IMR-90 (cell line): ENCODE results near the gene ARHGEF6. TPM values are rescaled to one million over a fixed set of nuclear protein-coding genes. Genes with fewer than 3 reads are reported as not detected.

Experiments
- ATAC-seq: fragments of 200-7000 bp; cut with Tn5 transposase; 2 replicates; pipeline ENCODE4 v1.9.1; 2020; ENCODE audit warnings: low read depth, mild to moderate bottlenecking, moderate library complexity
- BruUV-seq: library from RNA; stranded (reverse); fragments of 400-500 nt; replicated peaks from 2 replicates; lab custom pipeline; 2021; lab: Mats Ljungman, UMichigan
- CTCF ChIA-PET: fragments of 300-600 bp; formaldehyde crosslinking; extraction: SDS; loops from one replicate; lab custom pipeline; 2021; ENCODE audit warnings: antibody characterized with exemption; lab: Yijun Ruan, JAX
- POLR2A ChIA-PET: fragments of 300-600 bp; sonication (Branson Sonifier 250); formaldehyde crosslinking; loops from one replicate; lab custom pipeline; 2022; ENCODE audit warnings: antibody characterized with exemption; ENCODE audit not compliant: unreplicated experiment; lab: Charles Lee
- DNase-seq: peaks from one replicate; pipeline ENCODE4 v3.0.0; 2013
- H2AFZ ChIP-seq: replicated peaks from 2 replicates; pipeline ENCODE3; 2013; ENCODE audit warnings: low read length, mild to moderate bottlenecking; ENCODE audit not compliant: poor library complexity
- H2AK5ac ChIP-seq: 2 replicates; pipeline ENCODE4 v1.6.1; 2013; ENCODE audit warnings: low read depth, low read length, inconsistent platforms
- H2AK9ac ChIP-seq: replicated peaks from 2 replicates; pipeline ENCODE3; 2013; ENCODE audit warnings: mild to moderate bottlenecking, low read depth, low read length, moderate library complexity; ENCODE audit not compliant: poor library complexity
- H2BK120ac ChIP-seq: 2 replicates; pipeline ENCODE4 v1.6.1; 2013; ENCODE audit warnings: low read depth, low read length, inconsistent platforms
- H2BK15ac ChIP-seq: 3 replicates; pipeline ENCODE4 v1.6.1; 2013; ENCODE audit warnings: low read depth, low read length, inconsistent platforms
- H2BK20ac ChIP-seq: 2 replicates; pipeline ENCODE4 v1.6.1; 2013; ENCODE audit warnings: low read depth, mild to moderate bottlenecking, inconsistent platforms, low read length, moderate library complexity
- H2BK5ac ChIP-seq: 2 replicates; pipeline ENCODE4 v1.6.1; 2013; ENCODE audit warnings: mild to moderate bottlenecking, low read depth, low read length, inconsistent platforms; ENCODE audit not compliant: poor library complexity, severe bottlenecking
- H3K14ac ChIP-seq: replicated peaks from 2 replicates; pipeline ENCODE4 v1.6.1; 2013; ENCODE audit warnings: low read depth, low read length, inconsistent platforms
- H3K18ac ChIP-seq: 2 replicates; pipeline ENCODE4 v1.6.1; 2013; ENCODE audit warnings: low read depth, low read length, control low read depth
- H3K23ac ChIP-seq: 2 replicates; pipeline ENCODE4 v1.6.1; 2013; ENCODE audit warnings: low read depth, low read length, inconsistent platforms
- H3K27ac ChIP-seq: 2 replicates; pipeline ENCODE4 v1.5.1; 2013; ENCODE audit warnings: mild to moderate bottlenecking, control low read depth, low read length; ENCODE audit not compliant: insufficient read depth
- H3K27me3 ChIP-seq: 2 replicates; pipeline ENCODE4 v1.6.1; 2013; ENCODE audit warnings: low read length; ENCODE audit not compliant: control insufficient read depth, insufficient read depth
- H3K36me3 ChIP-seq: 2 replicates; pipeline ENCODE4 v1.6.1; 2013; ENCODE audit warnings: low read length, mixed read lengths; ENCODE audit not compliant: control insufficient read depth, insufficient read depth
- H3K4ac ChIP-seq: 2 replicates; pipeline ENCODE4 v1.6.1; 2013; ENCODE audit warnings: low read depth, low read length, inconsistent platforms
- H3K4me1 ChIP-seq: 2 replicates; pipeline ENCODE4 v1.6.1; 2013; ENCODE audit warnings: low read length, mixed read lengths; ENCODE audit not compliant: control insufficient read depth, insufficient read depth
- H3K4me2 ChIP-seq: 2 replicates; pipeline ENCODE4 v1.6.1; 2013; ENCODE audit warnings: low read depth, mild to moderate bottlenecking, control low read depth, low read length, moderate library complexity
- H3K4me3 ChIP-seq: 2 replicates; pipeline ENCODE4 v1.5.1; 2013; ENCODE audit warnings: low read depth, mild to moderate bottlenecking, control low read depth, low read length, moderate library complexity; ENCODE audit not compliant: insufficient read depth
- H3K56ac ChIP-seq: 2 replicates; pipeline ENCODE4 v1.6.1; 2013; ENCODE audit warnings: low read length, inconsistent platforms; ENCODE audit not compliant: insufficient read depth; ENCODE audit errors: extremely low read depth
- H3K79me1 ChIP-seq, 2 experiments: 2 replicates each; pipeline ENCODE4 v1.6.1; 2013; ENCODE audit warnings: low read length in 2 of 2, inconsistent platforms in 1 of 2, low read depth in 1 of 2
- H3K9ac ChIP-seq: 2 replicates; pipeline ENCODE4 v1.6.1; 2013; ENCODE audit warnings: low read depth, low read length, control low read depth
- H3K9me1 ChIP-seq: 2 replicates; pipeline ENCODE4 v1.6.1; 2013; ENCODE audit warnings: low read length, inconsistent platforms; ENCODE audit not compliant: insufficient read depth
- H3K9me3 ChIP-seq: 2 replicates; pipeline ENCODE4 v1.6.1; 2013; ENCODE audit warnings: low read length; ENCODE audit not compliant: control insufficient read depth, insufficient read depth
- H4K20me1 ChIP-seq: 2 replicates; pipeline ENCODE4 v1.6.1; 2013; ENCODE audit warnings: low read length, inconsistent platforms; ENCODE audit not compliant: insufficient read depth
- H4K5ac ChIP-seq: 2 replicates; pipeline ENCODE4 v1.6.1; 2013; ENCODE audit warnings: mild to moderate bottlenecking, low read depth, low read length, control low read depth
- H4K8ac ChIP-seq, 2 experiments: 2 replicates each; pipeline ENCODE4 v1.6.1; 2013; ENCODE audit warnings: low read depth in 2 of 2, low read length in 2 of 2, control low read depth in 1 of 2, inconsistent platforms in 1 of 2
- H4K91ac ChIP-seq: 2 replicates; pipeline ENCODE4 v1.6.1; 2013; ENCODE audit warnings: low read depth, low read length, inconsistent platforms; ENCODE audit not compliant: insufficient read depth
- BHLHE40 ChIP-seq: fragments of 150-350 bp; IDR thresholded peaks from 2 replicates; pipeline ENCODE4 v1.6.1; 2016; ENCODE audit warnings: mild to moderate bottlenecking, low read depth, low read length
- CEBPB ChIP-seq: IDR thresholded peaks from 2 replicates; pipeline ENCODE4 v1.6.1; 2012; ENCODE audit warnings: low read depth, low read length, improper control_type of control experiment
- CHD1 ChIP-seq: IDR thresholded peaks from 2 replicates; pipeline ENCODE4 v1.6.1; 2012; ENCODE audit warnings: low read depth, low read length, improper control_type of control experiment
- FOS ChIP-seq: fragments of 150-350 bp; IDR thresholded peaks from 2 replicates; pipeline ENCODE4 v1.6.1; 2016; ENCODE audit warnings: low read depth, low read length
- MAFK ChIP-seq: IDR thresholded peaks from 2 replicates; pipeline ENCODE4 v1.6.1; 2012; ENCODE audit warnings: low read depth, low read length, improper control_type of control experiment
- MAZ ChIP-seq: IDR thresholded peaks from 2 replicates; pipeline ENCODE4 v1.6.1; 2012; ENCODE audit warnings: low read depth, mild to moderate bottlenecking, low read length, improper control_type of control experiment, moderate library complexity, borderline replicate concordance
- MXI1 ChIP-seq: IDR thresholded peaks from 2 replicates; pipeline ENCODE4 v1.6.1; 2012; ENCODE audit warnings: low read depth, mild to moderate bottlenecking, low read length, moderate library complexity, borderline replicate concordance
- NFE2L2 ChIP-seq: fragments of 150-350 bp; IDR thresholded peaks from 2 replicates; pipeline ENCODE4 v1.6.1; 2016; ENCODE audit warnings: low read depth, mild to moderate bottlenecking, low read length
- POLR2A ChIP-seq: IDR thresholded peaks from 2 replicates; pipeline ENCODE4 v1.6.1; 2012; ENCODE audit warnings: mild to moderate bottlenecking, low read depth, low read length
- RAD21 ChIP-seq: IDR thresholded peaks from 2 replicates; pipeline ENCODE4 v1.6.1; 2012; ENCODE audit warnings: low read length, improper control_type of control experiment
- RCOR1 ChIP-seq: IDR thresholded peaks from 2 replicates; pipeline ENCODE4 v1.6.1; 2012; ENCODE audit warnings: mild to moderate bottlenecking, low read length, improper control_type of control experiment; ENCODE audit not compliant: insufficient replicate concordance
- RFX5 ChIP-seq: IDR thresholded peaks from 2 replicates; pipeline ENCODE4 v1.8.0; 2012; ENCODE audit warnings: low read depth, mild to moderate bottlenecking, low read length, moderate library complexity
- SMC3 ChIP-seq: fragments of 150-350 bp; IDR thresholded peaks from 2 replicates; pipeline ENCODE4 v1.6.1; 2016; ENCODE audit warnings: low read depth, mild to moderate bottlenecking, antibody characterized with exemption, low read length, moderate library complexity
- WGBS, 2 experiments: methylation state at CpG; one replicate each; pipeline versions ENCODE4 v1.1.5 to v1.1.7; 2013; ENCODE audit warnings: missing lambda C conversion rate in 2 of 2; ENCODE audit not compliant: insufficient read length in 1 of 2; ENCODE audit errors: extremely low coverage in 2 of 2; 5-methylcytosine and 5-hydroxymethylcytosine counted together
- dilution Hi-C: fragments of 300-500 bp; cut with HindIII; formaldehyde crosslinking; loops from one replicate; pipeline ENCODE4 v1.14.3; 2018; ENCODE audit warnings: low sequenced_read_pairs; ENCODE audit not compliant: unreplicated experiment
- in situ Hi-C: fragments of 300-500 bp; cut with MboI; formaldehyde crosslinking; loops from 3 replicates; pipeline ENCODE4 v1.14.3; 2019; ENCODE audit warnings: low sequenced_read_pairs, inconsistent platforms, mixed read lengths
- intact Hi-C: fragments of 100-400 bp; cut with micrococcal nuclease; formaldehyde crosslinking; loops from 2 replicates; pipeline ENCODE4 v1.10.0; 2022
- polyA plus RNA-seq, 3 experiments: library from polyadenylated mRNA; depleted of rRNA; stranded (reverse); fragments of >200 nt; gene quantifications; 2 replicates each; pipeline ENCODE4 v1.2.3, GENCODE V29; 2012; ENCODE audit warnings: low replicate concordance in 1 of 3
- total RNA-seq: library from RNA; depleted of rRNA; stranded (reverse); fragments of >200 nt; gene quantifications from 2 replicates; pipeline ENCODE4 v1.2.3, GENCODE V29; 2012
- TF ChIP-seq, protein P1 (sequence below): fragments of 150-350 bp; IDR thresholded peaks from 2 replicates; pipeline ENCODE4 v1.6.1; 2016; ENCODE audit warnings: low read depth, mild to moderate bottlenecking, low read length, moderate library complexity, borderline replicate concordance
- TF ChIP-seq, protein P2 (sequence below): fragments of 150-350 bp; IDR thresholded peaks from 2 replicates; pipeline ENCODE4 v1.6.1; 2017; ENCODE audit warnings: mild to moderate bottlenecking, antibody characterized with exemption, low read length, low read depth
- TF ChIP-seq, protein P3 (sequence below): conservative IDR thresholded peaks from 2 replicates; pipeline ENCODE4 v1.5.1; 2012; ENCODE audit warnings: mild to moderate bottlenecking, low read depth, low read length, improper control_type of control experiment

The ARHGEF6 gene
- total and polyA plus RNA-seq, 2 of the 4 experiments (the other 2 are of a cell fraction): 2.1 to 2.7 TPM

DNA sequence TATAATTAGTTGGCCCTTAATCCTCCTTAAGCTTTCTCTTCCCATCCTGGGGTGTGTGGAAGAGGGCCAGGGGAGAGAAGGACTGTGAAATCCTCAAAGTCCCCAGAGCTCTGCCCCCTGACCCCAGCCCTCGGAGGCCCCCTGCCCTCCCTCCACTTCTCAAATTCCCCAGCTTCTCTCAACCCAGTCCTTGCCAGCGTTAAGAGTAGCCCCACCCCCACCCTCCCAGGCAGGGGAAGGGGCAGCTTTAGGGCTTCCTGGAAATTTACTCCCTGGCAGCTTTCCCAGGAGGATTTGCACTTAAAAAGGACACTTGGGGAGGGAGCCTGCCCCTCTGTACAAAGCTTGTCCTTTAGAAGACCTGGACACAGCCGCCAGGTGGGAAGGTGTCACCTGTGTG is 144.6 kb downstream of the ARHGEF6 start:
- H4K5ac ChIP-seq: no peak overlapping the region
- no peaks in the 10 kb centered on the region; the same call in 1 of the 2 replicates for H3K27me3 ChIP-seq
- no peak overlapping the region for H3K23ac ChIP-seq
- no peak overlapping the region for H2AK5ac ChIP-seq
- H4K8ac ChIP-seq: no peak overlapping the region
- no peak overlapping the region for H3K9ac ChIP-seq
- H3K9me1 ChIP-seq: no peaks in the 10 kb centered on the region
- H3K9me3 ChIP-seq: no peaks in the 10 kb centered on the region
- no peak overlapping the region for H2AFZ ChIP-seq
- POLR2A ChIA-PET: no interaction called here
- H3K4ac ChIP-seq: no peak overlapping the region
- H3K4me3 ChIP-seq: no peak overlapping the region
- no peak overlapping the region for H4K91ac ChIP-seq
- no peak overlapping the region for H3K4me2 ChIP-seq
- H3K14ac ChIP-seq: no peak overlapping the region
- no peaks in the 10 kb centered on the region for H3K79me1 ChIP-seq
- no peak overlapping the region for H3K56ac ChIP-seq
- dilution Hi-C loops: no loop called here
- no peak overlapping the region for H2BK15ac ChIP-seq
- WGBS, 2 experiments: no CpG with 5 or more reads among the region's 3 CpGs
- CTCF ChIA-PET: no interaction called here
- BruUV-seq: no TSS peak
- no peak overlapping the region for H2BK20ac ChIP-seq
- DNase-seq (no peak), ATAC-seq (no peak)
- no peak overlapping the region for H3K18ac ChIP-seq
- TF ChIP-seq, protein P1, sequence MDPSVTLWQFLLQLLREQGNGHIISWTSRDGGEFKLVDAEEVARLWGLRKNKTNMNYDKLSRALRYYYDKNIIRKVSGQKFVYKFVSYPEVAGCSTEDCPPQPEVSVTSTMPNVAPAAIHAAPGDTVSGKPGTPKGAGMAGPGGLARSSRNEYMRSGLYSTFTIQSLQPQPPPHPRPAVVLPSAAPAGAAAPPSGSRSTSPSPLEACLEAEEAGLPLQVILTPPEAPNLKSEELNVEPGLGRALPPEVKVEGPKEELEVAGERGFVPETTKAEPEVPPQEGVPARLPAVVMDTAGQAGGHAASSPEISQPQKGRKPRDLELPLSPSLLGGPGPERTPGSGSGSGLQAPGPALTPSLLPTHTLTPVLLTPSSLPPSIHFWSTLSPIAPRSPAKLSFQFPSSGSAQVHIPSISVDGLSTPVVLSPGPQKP: no peak
- TF ChIP-seq RCOR1 (no peak), BHLHE40 (no peak), MAFK (no peak), NFE2L2 (no peak), RAD21 (no peak), POLR2A (no peak), RFX5 (no peak), CEBPB (no peak), MAZ (no peak), CHD1 (no peak), MXI1 (no peak), SMC3 (no peak), FOS (no peak)
- TF ChIP-seq, protein P2, sequence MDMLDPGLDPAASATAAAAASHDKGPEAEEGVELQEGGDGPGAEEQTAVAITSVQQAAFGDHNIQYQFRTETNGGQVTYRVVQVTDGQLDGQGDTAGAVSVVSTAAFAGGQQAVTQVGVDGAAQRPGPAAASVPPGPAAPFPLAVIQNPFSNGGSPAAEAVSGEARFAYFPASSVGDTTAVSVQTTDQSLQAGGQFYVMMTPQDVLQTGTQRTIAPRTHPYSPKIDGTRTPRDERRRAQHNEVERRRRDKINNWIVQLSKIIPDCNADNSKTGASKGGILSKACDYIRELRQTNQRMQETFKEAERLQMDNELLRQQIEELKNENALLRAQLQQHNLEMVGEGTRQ: no peak
- TF ChIP-seq, protein P3, sequence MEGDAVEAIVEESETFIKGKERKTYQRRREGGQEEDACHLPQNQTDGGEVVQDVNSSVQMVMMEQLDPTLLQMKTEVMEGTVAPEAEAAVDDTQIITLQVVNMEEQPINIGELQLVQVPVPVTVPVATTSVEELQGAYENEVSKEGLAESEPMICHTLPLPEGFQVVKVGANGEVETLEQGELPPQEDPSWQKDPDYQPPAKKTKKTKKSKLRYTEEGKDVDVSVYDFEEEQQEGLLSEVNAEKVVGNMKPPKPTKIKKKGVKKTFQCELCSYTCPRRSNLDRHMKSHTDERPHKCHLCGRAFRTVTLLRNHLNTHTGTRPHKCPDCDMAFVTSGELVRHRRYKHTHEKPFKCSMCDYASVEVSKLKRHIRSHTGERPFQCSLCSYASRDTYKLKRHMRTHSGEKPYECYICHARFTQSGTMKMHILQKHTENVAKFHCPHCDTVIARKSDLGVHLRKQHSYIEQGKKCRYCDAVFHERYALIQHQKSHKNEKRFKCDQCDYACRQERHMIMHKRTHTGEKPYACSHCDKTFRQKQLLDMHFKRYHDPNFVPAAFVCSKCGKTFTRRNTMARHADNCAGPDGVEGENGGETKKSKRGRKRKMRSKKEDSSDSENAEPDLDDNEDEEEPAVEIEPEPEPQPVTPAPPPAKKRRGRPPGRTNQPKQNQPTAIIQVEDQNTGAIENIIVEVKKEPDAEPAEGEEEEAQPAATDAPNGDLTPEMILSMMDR: no peak
- H3K36me3 ChIP-seq: no peaks in the 10 kb centered on the region
- no peak overlapping the region for H2BK120ac ChIP-seq
- no peak overlapping the region for H3K27ac ChIP-seq
- H3K4me1 ChIP-seq: no peaks in the 10 kb centered on the region
- intact Hi-C loops: no loop called here
- no peaks in the 10 kb centered on the region for H4K20me1 ChIP-seq
- H2AK9ac ChIP-seq: no peak overlapping the region
- no peak overlapping the region for H2BK5ac ChIP-seq
- in situ Hi-C loops: no loop called here
